Esophagus squamous epithelium (tissue), 5 donors: ENCODE measurements around the gene PRPH2. TPM values are rescaled to one million over a fixed set of nuclear protein-coding genes. Genes with fewer than 3 reads are reported as not detected.
A peak's percentile ranks its signal among the peaks of the same experiment; 100 is the strongest.

Experiments
- DNase-seq: peaks from one replicate; lab custom pipeline; 2025; lab: John Stamatoyannopoulos, UW
- H3K27ac ChIP-seq, 4 donors: fragments of 200-600 bp; sonication (generic); one replicate each; pipeline ENCODE4 v1.5.1; 2016 to 2019; ENCODE audit warnings: mild to moderate bottlenecking in 1 of 4
- H3K27me3 ChIP-seq, 4 donors: fragments of 200-600 bp; sonication (generic); 1 replicate in 3 of 4; 2 replicates in 1 of 4; pipeline versions ENCODE4 v1.5.1 to v1.6.0; 2017 to 2021; ENCODE audit warnings: antibody characterized with exemption in 1 of 4
- H3K36me3 ChIP-seq, 3 donors: fragments of 200-600 bp; sonication (generic); one replicate each; pipeline ENCODE4 v1.5.1; 2016 to 2019
- H3K4me1 ChIP-seq, 3 donors: fragments of 200-600 bp; sonication (generic); one replicate each; pipeline ENCODE4 v1.5.1; 2017 to 2019
- H3K4me3 ChIP-seq, 4 donors: fragments of 200-600 bp; sonication (generic); 1 replicate in 3 of 4; 2 replicates in 1 of 4; pipeline ENCODE4 v1.5.1; 2016 to 2019; ENCODE audit warnings: mild to moderate bottlenecking in 2 of 4, moderate library complexity in 1 of 4
- H3K9me3 ChIP-seq, 3 donors: fragments of 200-600 bp; sonication (generic); one replicate each; pipeline ENCODE4 v1.5.1; 2016 to 2019
- CTCF ChIP-seq, 6 experiments: fragments of 450-650 bp in 4 of 6; fragments of 200-600 bp in 2 of 6; sonication (generic) in 2 of 6; IDR thresholded peaks; one replicate each; pipeline ENCODE4 v1.5.1; 2016 to 2019; ENCODE audit warnings: antibody characterized with exemption in 6 of 6, mild to moderate bottlenecking in 4 of 6, moderate library complexity in 4 of 6
- POLR2A ChIP-seq, 4 donors: fragments of 450-650 bp; IDR thresholded peaks; one replicate each; pipeline ENCODE4 v1.6.1; 2017; ENCODE audit warnings: antibody characterized with exemption in 4 of 4, mild to moderate bottlenecking in 4 of 4, moderate library complexity in 3 of 4
- WGBS, 2 donors: methylation state at CpG; one replicate each; pipeline ENCODE4 v1.1.5; 2018; 5-methylcytosine and 5-hydroxymethylcytosine counted together
- intact Hi-C: fragments of 100-400 bp; cut with DNase I; formaldehyde crosslinking; loops from one replicate; pipeline ENCODE4 v1.15.0; 2022
- total RNA-seq, 4 donors: library from RNA; depleted of rRNA; stranded (reverse); fragments of >200 nt; gene quantifications; one replicate each; pipeline ENCODE4 v1.1.0, GENCODE V29; 2016
- donor health status: DM: yes; HTN: yes; CAD: no.

The PRPH2 gene
- total RNA-seq, 4 donors from 2014 or later = 0.94 to 1.3 TPM; not detected in 2

- no peak overlapping the region for H3K27ac ChIP-seq
- WGBS, 2 donors = 0 to 86% methylated on average over 1 to 2 of the region's 2 CpGs
- no peak for DNase-seq
- intact Hi-C loops = no loop called here
- no peak for TF ChIP-seq CTCF (IDR thresholded peaks at IDR 0.05)
- TF ChIP-seq POLR2A (IDR thresholded peaks at IDR 0.05) = no peak
- H3K36me3 ChIP-seq = no peaks in the 10 kb centered on the region
- H3K4me3 ChIP-seq = no peak overlapping the region
- H3K9me3 ChIP-seq = no peaks in the 10 kb centered on the region
- H3K27me3 ChIP-seq = no peaks in the 10 kb centered on the region
- peaks cover 0 to 6% (median 0%) of the 10 kb centered on the region in 3 donors for H3K4me1 ChIP-seq
Observed at GRCh38 chr6:42702200-42702599, 20.2 kb downstream of the PRPH2 start.

GRCh38 chr6:42698217-42698616 lies 24.2 kb downstream of the PRPH2 start:
- H3K4me3 ChIP-seq = no peak overlapping the region
- intact Hi-C loops = no loop called here
- no peak for DNase-seq

GRCh38 chr6:42697268-42697655 lies 25.1 kb downstream of the PRPH2 start:
- no peak for DNase-seq
- no peak overlapping the region for H3K4me3 ChIP-seq
- peak overlapping the region in 2 of 4 donors; percentile 23 to 24 for H3K27ac ChIP-seq
- peaks cover 0 to 30% (median 8%) of the 10 kb centered on the region in 3 donors for H3K36me3 ChIP-seq
- TF ChIP-seq CTCF (IDR thresholded peaks at IDR 0.05) (no peak), POLR2A (IDR thresholded peaks at IDR 0.05) (no peak)
- H3K27me3 ChIP-seq = no peaks in the 10 kb centered on the region
- 70 to 95% methylated on average over 3 of the region's 5 CpGs for WGBS, 2 donors
- intact Hi-C loops = no loop called here
- peaks cover 5 to 8% (median 5%) of the 10 kb centered on the region in 3 donors for H3K4me1 ChIP-seq
- no peaks in the 10 kb centered on the region for H3K9me3 ChIP-seq

More at GRCh38 chr6:42698217-42698616, 24.2 kb downstream of the PRPH2 start:
- H3K27me3 ChIP-seq = no peaks in the 10 kb centered on the region
- 78 to 84% methylated on average over 7 to 10 of the region's 13 CpGs for WGBS, 2 donors
- no peaks in the 10 kb centered on the region for H3K9me3 ChIP-seq
- H3K36me3 ChIP-seq = peaks cover 0 to 21% (median 2%) of the 10 kb centered on the region in 3 donors
- no peak overlapping the region for H3K27ac ChIP-seq
- H3K4me1 ChIP-seq = no peaks in the 10 kb centered on the region
- no peak for TF ChIP-seq POLR2A (IDR thresholded peaks at IDR 0.05)
- no peak for TF ChIP-seq CTCF (IDR thresholded peaks at IDR 0.05)

- DNase-seq = no peak
- H3K4me1 ChIP-seq = peaks cover 7 to 14% (median 8%) of the 10 kb centered on the region in 3 donors
- H3K27ac ChIP-seq = peak overlapping the region in 2 of 4 donors; percentile 23 to 24
- intact Hi-C loops = no loop called here
- no peaks in the 10 kb centered on the region for H3K27me3 ChIP-seq
- WGBS, 2 donors = 65 to 74% methylated on average over 7 of the region's 7 CpGs
- no peaks in the 10 kb centered on the region for H3K9me3 ChIP-seq
- TF ChIP-seq POLR2A (IDR thresholded peaks at IDR 0.05) = no peak
- TF ChIP-seq CTCF (IDR thresholded peaks at IDR 0.05) = no peak
- no peak overlapping the region for H3K4me3 ChIP-seq
- H3K36me3 ChIP-seq = peaks cover 0 to 36% (median 8%) of the 10 kb centered on the region in 3 donors
Observed at GRCh38 chr6:42696526-42697267, 25.7 kb downstream of the PRPH2 start.

GRCh38 chr6:42694586-42694985 lies 27.8 kb downstream of the PRPH2 start:
- Histone ChIP-seq H3K27ac (peak overlapping the region in 2 of 4 donors; percentile 2 to 33), H3K4me1 (peaks cover 7 to 20% (median 8%) of the 10 kb centered on the region in 3 donors), H3K4me3 (no peak overlapping the region), H3K9me3 (no peaks in the 10 kb centered on the region), H3K36me3 (peaks cover 4 to 57% (median 25%) of the 10 kb centered on the region in 3 donors), H3K27me3 (no peaks in the 10 kb centered on the region)
- WGBS, 2 donors = 62 to 72% methylated on average over 4 of the region's 4 CpGs
- no peak for TF ChIP-seq POLR2A (IDR thresholded peaks at IDR 0.05)
- TF ChIP-seq CTCF (IDR thresholded peaks at IDR 0.05) = no peak
- intact Hi-C loops = no loop called here
- DNase-seq = no peak
